Neural cell (in vitro differentiated cells): Measurements from ENCODE around the gene CDKL5.

Experiments used
- EP300 ChIP-seq: fragments of 450-650 bp; conservative IDR thresholded peaks from 2 replicates; pipeline ENCODE4 v1.6.1; 2014; ENCODE audit warnings: antibody characterized with exemption, mild to moderate bottlenecking, moderate library complexity; ENCODE audit not compliant: poor library complexity, severe bottlenecking
- EZH2 ChIP-seq: fragments of 200-600, 300-800 bp; shearing (Covaris generic), sonication (generic); IDR thresholded peaks from 2 replicates; pipeline ENCODE4 v1.6.1; 2014; ENCODE audit warnings: antibody characterized with exemption, low read length, borderline replicate concordance, mild to moderate bottlenecking; ENCODE audit not compliant: insufficient read depth, poor library complexity, severe bottlenecking
- MXI1 ChIP-seq: fragments of 450-650 bp; conservative IDR thresholded peaks from 2 replicates; pipeline ENCODE4 v1.6.1; 2014; ENCODE audit warnings: antibody characterized with exemption, mild to moderate bottlenecking; ENCODE audit not compliant: poor library complexity, severe bottlenecking
- POLR2AphosphoS5 ChIP-seq: IDR thresholded peaks from 2 replicates; pipeline ENCODE4 v1.6.1; 2012
- RAD21 ChIP-seq: fragments of 450-650 bp; conservative IDR thresholded peaks from 2 replicates; pipeline ENCODE4 v1.6.1; 2014; ENCODE audit warnings: antibody characterized with exemption, mild to moderate bottlenecking, moderate library complexity
- SMC3 ChIP-seq: fragments of 450-650 bp; conservative IDR thresholded peaks from 2 replicates; pipeline ENCODE4 v1.6.1; 2014; ENCODE audit warnings: antibody characterized with exemption, mild to moderate bottlenecking, moderate library complexity; ENCODE audit not compliant: poor library complexity
- TAF1 ChIP-seq: IDR thresholded peaks from 2 replicates; pipeline ENCODE4 v1.6.1; 2012; ENCODE audit warnings: low read depth
- TF ChIP-seq, protein P1 (sequence below): fragments of 450-650 bp; IDR thresholded peaks from 2 replicates; pipeline ENCODE4 v1.5.1; 2014; ENCODE audit warnings: antibody characterized with exemption, mild to moderate bottlenecking, moderate library complexity; ENCODE audit not compliant: poor library complexity, severe bottlenecking
- TF ChIP-seq, protein P2 (sequence below): IDR thresholded peaks from 2 replicates; pipeline ENCODE4 v1.6.1; 2012; ENCODE audit warnings: borderline replicate concordance

GRCh38 chrX:18661273-18661672, 235.9 kb downstream of the CDKL5 start:
- TF ChIP-seq, protein P1, sequence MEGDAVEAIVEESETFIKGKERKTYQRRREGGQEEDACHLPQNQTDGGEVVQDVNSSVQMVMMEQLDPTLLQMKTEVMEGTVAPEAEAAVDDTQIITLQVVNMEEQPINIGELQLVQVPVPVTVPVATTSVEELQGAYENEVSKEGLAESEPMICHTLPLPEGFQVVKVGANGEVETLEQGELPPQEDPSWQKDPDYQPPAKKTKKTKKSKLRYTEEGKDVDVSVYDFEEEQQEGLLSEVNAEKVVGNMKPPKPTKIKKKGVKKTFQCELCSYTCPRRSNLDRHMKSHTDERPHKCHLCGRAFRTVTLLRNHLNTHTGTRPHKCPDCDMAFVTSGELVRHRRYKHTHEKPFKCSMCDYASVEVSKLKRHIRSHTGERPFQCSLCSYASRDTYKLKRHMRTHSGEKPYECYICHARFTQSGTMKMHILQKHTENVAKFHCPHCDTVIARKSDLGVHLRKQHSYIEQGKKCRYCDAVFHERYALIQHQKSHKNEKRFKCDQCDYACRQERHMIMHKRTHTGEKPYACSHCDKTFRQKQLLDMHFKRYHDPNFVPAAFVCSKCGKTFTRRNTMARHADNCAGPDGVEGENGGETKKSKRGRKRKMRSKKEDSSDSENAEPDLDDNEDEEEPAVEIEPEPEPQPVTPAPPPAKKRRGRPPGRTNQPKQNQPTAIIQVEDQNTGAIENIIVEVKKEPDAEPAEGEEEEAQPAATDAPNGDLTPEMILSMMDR: no peak
- TF ChIP-seq SMC3 (no peak), EP300 (no peak), EZH2 (no peak), POLR2AphosphoS5 (no peak), RAD21 (no peak), TAF1 (no peak), MXI1 (no peak)
- TF ChIP-seq, protein P2, sequence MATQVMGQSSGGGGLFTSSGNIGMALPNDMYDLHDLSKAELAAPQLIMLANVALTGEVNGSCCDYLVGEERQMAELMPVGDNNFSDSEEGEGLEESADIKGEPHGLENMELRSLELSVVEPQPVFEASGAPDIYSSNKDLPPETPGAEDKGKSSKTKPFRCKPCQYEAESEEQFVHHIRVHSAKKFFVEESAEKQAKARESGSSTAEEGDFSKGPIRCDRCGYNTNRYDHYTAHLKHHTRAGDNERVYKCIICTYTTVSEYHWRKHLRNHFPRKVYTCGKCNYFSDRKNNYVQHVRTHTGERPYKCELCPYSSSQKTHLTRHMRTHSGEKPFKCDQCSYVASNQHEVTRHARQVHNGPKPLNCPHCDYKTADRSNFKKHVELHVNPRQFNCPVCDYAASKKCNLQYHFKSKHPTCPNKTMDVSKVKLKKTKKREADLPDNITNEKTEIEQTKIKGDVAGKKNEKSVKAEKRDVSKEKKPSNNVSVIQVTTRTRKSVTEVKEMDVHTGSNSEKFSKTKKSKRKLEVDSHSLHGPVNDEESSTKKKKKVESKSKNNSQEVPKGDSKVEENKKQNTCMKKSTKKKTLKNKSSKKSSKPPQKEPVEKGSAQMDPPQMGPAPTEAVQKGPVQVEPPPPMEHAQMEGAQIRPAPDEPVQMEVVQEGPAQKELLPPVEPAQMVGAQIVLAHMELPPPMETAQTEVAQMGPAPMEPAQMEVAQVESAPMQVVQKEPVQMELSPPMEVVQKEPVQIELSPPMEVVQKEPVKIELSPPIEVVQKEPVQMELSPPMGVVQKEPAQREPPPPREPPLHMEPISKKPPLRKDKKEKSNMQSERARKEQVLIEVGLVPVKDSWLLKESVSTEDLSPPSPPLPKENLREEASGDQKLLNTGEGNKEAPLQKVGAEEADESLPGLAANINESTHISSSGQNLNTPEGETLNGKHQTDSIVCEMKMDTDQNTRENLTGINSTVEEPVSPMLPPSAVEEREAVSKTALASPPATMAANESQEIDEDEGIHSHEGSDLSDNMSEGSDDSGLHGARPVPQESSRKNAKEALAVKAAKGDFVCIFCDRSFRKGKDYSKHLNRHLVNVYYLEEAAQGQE: no peak
